HTR-8/SVneo (cell line): ENCODE measurements around the gene PCDHB12.
"Not testable (repeated sequence)": the region's sequence is repeated elsewhere in the genome, so short reads cannot be mapped to it uniquely, and the experiment has no call there.

Experiments
- DNase-seq: peaks from one replicate; pipeline ENCODE4 v3.0.0; 2011; ENCODE audit warnings: low spot score, mixed read lengths; ENCODE audit not compliant: insufficient read length
- FAIRE-seq: peaks from 2 replicates; lab custom pipeline; 2011; peaks lifted over from hg19 to GRCh38; lab: Jason Lieb, UNC

PCDHB12 gene

GRCh38 chr5:141201126-141201525 is 7.4 kb upstream of the PCDHB12 start:
- not testable (repeated sequence) for FAIRE-seq, DNase-seq

- not testable (repeated sequence) for DNase-seq, FAIRE-seq
These were observed 6.9 kb upstream of the PCDHB12 start for GRCh38 chr5:141201646-141202045.

- not testable (repeated sequence) for DNase-seq, FAIRE-seq
These were observed 1.8 kb downstream of the PCDHB12 start for GRCh38 chr5:141210281-141210680.

GRCh38 chr5:141210849-141211248 is 2.3 kb downstream of the PCDHB12 start:
- not testable (repeated sequence) for DNase-seq, FAIRE-seq

DNA sequence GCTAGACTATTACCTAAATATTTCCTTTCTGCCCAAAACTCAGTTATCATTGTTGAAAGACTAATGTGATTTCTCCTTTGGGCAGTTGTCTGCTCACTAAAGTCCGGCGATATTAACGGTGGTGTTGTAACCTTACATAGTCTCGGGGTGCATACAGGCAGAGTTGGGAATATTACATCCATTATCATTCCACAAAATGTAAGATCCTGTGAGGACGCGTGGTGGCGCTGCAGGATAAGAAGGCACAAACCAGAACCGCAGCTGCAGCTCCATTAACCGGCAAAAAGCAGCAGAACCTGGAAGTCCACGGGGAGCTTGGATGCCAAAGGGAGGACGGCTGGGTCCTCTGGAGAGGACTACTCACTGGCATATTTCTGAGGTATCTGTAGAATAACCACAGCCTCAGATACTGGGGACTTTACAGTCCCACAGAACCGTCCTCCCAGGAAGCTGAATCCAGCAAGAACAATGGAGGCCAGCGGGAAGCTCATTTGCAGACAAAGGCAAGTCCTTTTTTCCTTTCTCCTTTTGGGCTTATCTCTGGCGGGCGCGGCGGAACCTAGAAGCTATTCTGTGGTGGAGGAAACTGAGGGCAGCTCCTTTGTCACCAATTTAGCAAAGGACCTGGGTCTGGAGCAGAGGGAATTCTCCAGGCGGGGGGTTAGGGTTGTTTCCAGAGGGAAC is 5.3 kb downstream of the PCDHB12 start, which contains the start of gene PCDHB13:
Gene PCDHB13, plus strand, starts transcription at position 264 of the 684 bp plus-strand sequence. Its CDS starts 205 bp downstream, at position 469.
- peak; percentile 78 for FAIRE-seq
- not testable (repeated sequence) for DNase-seq

DNA sequence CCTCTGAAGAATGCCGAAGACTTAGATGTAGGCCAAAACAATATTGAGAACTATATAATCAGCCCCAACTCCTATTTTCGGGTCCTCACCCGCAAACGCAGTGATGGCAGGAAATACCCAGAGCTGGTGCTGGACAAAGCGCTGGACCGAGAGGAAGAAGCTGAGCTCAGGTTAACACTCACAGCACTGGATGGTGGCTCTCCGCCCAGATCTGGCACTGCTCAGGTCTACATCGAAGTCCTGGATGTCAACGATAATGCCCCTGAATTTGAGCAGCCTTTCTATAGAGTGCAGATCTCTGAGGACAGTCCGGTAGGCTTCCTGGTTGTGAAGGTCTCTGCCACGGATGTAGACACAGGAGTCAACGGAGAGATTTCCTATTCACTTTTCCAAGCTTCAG is 6.1 kb downstream of the PCDHB12 start:
- FAIRE-seq, result peak; percentile 76
- not testable (repeated sequence) for DNase-seq

DNA sequence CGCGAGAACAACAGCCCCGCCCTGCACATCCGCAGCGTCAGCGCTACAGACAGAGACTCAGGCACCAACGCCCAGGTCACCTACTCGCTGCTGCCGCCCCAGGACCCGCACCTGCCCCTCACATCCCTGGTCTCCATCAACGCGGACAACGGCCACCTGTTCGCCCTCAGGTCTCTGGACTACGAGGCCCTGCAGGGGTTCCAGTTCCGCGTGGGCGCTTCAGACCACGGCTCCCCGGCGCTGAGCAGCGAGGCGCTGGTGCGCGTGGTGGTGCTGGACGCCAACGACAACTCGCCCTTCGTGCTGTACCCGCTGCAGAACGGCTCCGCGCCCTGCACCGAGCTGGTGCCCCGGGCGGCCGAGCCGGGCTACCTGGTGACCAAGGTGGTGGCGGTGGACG is 7.0 kb downstream of the PCDHB12 start:
- not testable (repeated sequence) for FAIRE-seq, DNase-seq

GRCh38 chr5:141216035-141216434 is 7.5 kb downstream of the PCDHB12 start:
- not testable (repeated sequence) for DNase-seq, FAIRE-seq

- DNase-seq, result peak; percentile 47
- no peak for FAIRE-seq
These were observed 14.7 kb downstream of the PCDHB12 start, which contains the start of gene PCDHB14 for GRCh38 chr5:141223112-141223783. PCDHB14 (plus strand) TSS chr5:141223343; CDS start chr5:141223506, 163 bp downstream.

DNA sequence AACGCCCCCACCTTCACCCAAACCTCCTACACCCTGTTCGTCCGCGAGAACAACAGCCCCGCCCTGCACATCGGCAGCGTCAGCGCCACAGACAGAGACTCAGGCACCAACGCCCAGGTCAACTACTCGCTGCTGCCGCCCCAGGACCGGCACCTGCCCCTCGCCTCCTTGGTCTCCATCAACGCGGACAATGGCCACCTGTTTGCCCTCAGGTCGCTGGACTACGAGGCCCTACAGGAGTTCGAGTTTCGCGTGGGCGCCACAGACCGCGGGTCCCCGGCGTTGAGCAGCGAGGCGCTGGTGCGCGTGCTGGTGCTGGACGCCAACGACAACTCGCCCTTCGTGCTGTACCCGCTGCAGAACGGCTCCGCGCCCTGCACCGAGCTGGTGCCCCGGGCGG is 16.3 kb downstream of the PCDHB12 start:
- not testable (repeated sequence) for DNase-seq, FAIRE-seq

- not testable (repeated sequence) for FAIRE-seq
These were observed 16.9 kb downstream of the PCDHB12 start for GRCh38 chr5:141225421-141225820.

GRCh38 chr5:141234109-141234667 is 25.7 kb downstream of the PCDHB12 start:
- no peak for FAIRE-seq
- no peak for DNase-seq

More at GRCh38 chr5:141225421-141225820, 16.9 kb downstream of the PCDHB12 start:
- DNase-seq, result not testable (repeated sequence)

DNA sequence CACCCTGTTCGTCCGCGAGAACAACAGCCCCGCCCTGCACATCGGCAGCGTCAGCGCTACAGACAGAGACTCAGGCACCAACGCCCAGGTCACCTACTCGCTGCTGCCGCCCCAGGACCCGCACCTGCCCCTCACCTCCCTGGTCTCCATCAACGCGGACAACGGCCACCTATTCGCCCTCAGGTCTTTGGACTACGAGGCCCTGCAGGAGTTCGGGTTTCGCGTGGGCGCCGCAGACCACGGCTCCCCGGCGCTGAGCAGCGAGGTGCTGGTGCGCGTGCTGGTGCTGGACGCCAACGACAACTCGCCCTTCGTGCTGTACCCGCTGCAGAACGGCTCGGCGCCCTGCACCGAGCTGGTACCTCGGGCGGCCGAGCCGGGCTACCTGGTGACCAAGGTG is 27.4 kb downstream of the PCDHB12 start:
- not testable (repeated sequence) for DNase-seq, FAIRE-seq

GRCh38 chr5:141236516-141237313 is 28.2 kb downstream of the PCDHB12 start:
- FAIRE-seq, result no peak
- no peak for DNase-seq

GRCh38 chr5:141241496-141241895 is 33.0 kb downstream of the PCDHB12 start:
- DNase-seq (no peak), FAIRE-seq (no peak)

- FAIRE-seq (no peak), DNase-seq (no peak)
These were observed 36.8 kb downstream of the PCDHB12 start, which contains the start of gene PCDHB15 for GRCh38 chr5:141245250-141245717. PCDHB15 (plus strand) TSS chr5:141245395; CDS start chr5:141245579, 184 bp downstream.

DNA sequence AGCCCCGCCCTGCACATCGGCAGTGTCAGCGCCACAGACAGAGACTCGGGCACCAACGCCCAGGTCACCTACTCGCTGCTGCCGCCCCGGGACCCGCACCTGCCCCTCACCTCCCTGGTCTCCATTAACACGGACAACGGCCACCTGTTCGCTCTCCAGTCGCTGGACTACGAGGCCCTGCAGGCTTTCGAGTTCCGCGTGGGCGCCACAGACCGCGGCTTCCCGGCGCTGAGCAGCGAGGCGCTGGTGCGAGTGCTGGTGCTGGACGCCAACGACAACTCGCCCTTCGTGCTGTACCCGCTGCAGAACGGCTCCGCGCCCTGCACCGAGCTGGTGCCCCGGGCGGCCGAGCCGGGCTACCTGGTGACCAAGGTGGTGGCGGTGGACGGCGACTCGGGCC is 38.5 kb downstream of the PCDHB12 start:
- not testable (repeated sequence) for DNase-seq, FAIRE-seq

- not testable (repeated sequence) for DNase-seq, FAIRE-seq
These were observed 38.9 kb downstream of the PCDHB12 start for GRCh38 chr5:141247434-141247833.

- no peak for FAIRE-seq
- no peak for DNase-seq
These were observed 42.1 kb downstream of the PCDHB12 start for GRCh38 chr5:141250576-141250975.

- no peak for FAIRE-seq
- DNase-seq, result no peak
These were observed 49.9 kb downstream of the PCDHB12 start for GRCh38 chr5:141258464-141258863.
